Measurements from ENCODE around the gene APBB2. TPM values are rescaled to one million over a fixed set of nuclear protein-coding genes. Genes with fewer than 3 reads are reported as not detected.

Gene APBB2
- total RNA-seq, 2 donors from 2014 or later: 17.4 to 56.6 TPM

DNA sequence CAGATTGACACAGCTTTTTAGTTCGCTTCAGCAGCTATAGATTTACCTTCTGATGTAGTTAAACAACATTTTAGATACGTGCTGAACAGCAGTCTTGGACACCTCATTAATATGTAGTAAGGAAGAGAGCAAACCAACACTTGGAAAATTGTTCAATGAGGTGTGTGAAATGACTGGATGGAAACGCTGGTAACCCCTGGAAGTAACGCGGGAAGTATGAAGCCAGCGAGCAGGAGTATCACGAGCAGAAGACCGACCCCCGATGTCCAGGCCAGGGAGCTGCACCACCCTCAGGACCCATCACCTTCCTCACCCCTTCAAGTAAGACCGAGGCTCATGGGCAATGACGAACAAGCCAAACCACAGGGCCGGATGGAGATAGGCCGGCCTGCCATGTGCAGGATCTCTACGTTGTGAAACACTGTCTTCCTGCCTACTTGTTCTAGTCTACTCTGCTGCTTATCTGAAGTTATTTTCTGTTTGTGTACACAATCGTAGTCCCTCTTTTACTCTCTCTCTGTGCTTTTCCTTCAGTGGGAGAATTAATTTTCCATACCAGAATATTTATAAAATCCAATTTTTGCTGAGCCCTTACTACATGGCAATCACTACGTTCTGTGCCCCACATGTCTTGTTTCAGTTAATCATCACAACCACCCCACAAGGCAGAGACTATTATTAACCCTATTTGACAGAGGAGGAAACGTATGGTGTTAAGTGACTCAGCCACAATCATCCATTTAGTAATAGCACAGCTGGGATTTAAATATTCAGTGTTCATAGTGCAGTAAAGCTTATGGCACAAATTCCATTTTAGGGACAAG lies 221.7 kb downstream of the APBB2 start:
- H3K27ac ChIP-seq: no peak overlapping the region
- H3K9me3 ChIP-seq: no peaks in the 10 kb centered on the region
- WGBS: 73% methylated on average over 17 of the region's 17 CpGs
- TF ChIP-seq, protein P1, sequence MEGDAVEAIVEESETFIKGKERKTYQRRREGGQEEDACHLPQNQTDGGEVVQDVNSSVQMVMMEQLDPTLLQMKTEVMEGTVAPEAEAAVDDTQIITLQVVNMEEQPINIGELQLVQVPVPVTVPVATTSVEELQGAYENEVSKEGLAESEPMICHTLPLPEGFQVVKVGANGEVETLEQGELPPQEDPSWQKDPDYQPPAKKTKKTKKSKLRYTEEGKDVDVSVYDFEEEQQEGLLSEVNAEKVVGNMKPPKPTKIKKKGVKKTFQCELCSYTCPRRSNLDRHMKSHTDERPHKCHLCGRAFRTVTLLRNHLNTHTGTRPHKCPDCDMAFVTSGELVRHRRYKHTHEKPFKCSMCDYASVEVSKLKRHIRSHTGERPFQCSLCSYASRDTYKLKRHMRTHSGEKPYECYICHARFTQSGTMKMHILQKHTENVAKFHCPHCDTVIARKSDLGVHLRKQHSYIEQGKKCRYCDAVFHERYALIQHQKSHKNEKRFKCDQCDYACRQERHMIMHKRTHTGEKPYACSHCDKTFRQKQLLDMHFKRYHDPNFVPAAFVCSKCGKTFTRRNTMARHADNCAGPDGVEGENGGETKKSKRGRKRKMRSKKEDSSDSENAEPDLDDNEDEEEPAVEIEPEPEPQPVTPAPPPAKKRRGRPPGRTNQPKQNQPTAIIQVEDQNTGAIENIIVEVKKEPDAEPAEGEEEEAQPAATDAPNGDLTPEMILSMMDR (IDR thresholded peaks at IDR 0.05): no peak
- TF ChIP-seq POLR2AphosphoS5 (IDR thresholded peaks at IDR 0.05): no peak
- TF ChIP-seq POLR2A (IDR thresholded peaks at IDR 0.05): no peak
- no peaks in the 10 kb centered on the region for H3K36me3 ChIP-seq
- H3K4me1 ChIP-seq (replicated peaks): no peaks in the 10 kb centered on the region
- no peaks in the 10 kb centered on the region for H3K27me3 ChIP-seq (replicated peaks; ENCODE audit: insufficient read depth)
- no peak overlapping the region for H3K4me3 ChIP-seq
- intact Hi-C loops (cut with DNase I): no loop called here
- DNase-seq (ENCODE audit: low spot score): no peak

DNA sequence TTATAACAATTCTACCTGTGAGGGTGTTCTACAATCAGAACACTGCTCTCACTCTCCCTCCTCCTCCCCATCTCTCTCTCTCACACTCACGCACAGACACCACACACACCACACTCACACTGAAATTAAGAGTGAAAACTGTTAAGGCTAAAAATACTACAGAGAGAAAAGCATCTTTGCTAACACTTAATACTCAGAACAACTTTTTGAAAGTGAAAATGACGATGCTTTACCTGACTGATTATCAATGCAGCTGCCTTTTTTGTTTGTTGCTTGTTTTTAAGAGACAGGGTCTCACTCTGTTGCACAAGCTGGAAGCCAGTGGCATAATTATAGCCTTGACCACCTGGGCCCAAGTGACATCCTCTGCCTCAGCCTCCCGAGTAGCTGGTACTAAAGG lies 222.4 kb downstream of the APBB2 start:
- H3K27ac ChIP-seq: no peak overlapping the region
- DNase-seq (ENCODE audit: low spot score): no peak
- no peaks in the 10 kb centered on the region for H3K9me3 ChIP-seq
- no peaks in the 10 kb centered on the region for H3K4me1 ChIP-seq (replicated peaks)
- WGBS: 86% methylated on average over 3 of the region's 3 CpGs
- H3K27me3 ChIP-seq (replicated peaks; ENCODE audit: insufficient read depth): no peaks in the 10 kb centered on the region
- H3K4me3 ChIP-seq: no peak overlapping the region
- H3K36me3 ChIP-seq: no peaks in the 10 kb centered on the region
- intact Hi-C loops (cut with DNase I): no loop called here
- no peak for TF ChIP-seq POLR2A (IDR thresholded peaks at IDR 0.05)

DNA sequence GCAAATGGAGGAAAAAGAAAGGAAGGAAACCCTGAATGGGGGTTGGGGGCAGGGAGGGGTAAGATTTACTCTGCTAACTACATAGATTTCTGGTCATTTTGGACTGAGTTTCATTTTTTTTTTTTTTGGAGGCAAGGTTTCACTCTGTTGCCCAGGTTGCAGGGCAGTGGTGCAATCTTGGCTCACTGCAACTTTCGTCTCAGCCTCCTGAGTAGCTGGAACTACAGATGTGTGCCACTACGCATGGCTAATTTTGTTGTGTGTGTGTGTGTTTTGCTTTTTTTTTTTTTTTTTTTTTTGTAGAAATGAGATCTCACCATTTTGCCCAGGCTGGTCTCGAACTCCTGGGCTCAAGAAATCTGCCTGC lies 223.5 kb downstream of the APBB2 start:
- H3K27ac ChIP-seq: no peak overlapping the region
- TF ChIP-seq, protein P1 (IDR thresholded peaks at IDR 0.05): no peak
- TF ChIP-seq POLR2A (IDR thresholded peaks at IDR 0.05): no peak
- no peak for DNase-seq (ENCODE audit: low spot score)
- H3K9me3 ChIP-seq: no peaks in the 10 kb centered on the region
- 97% methylated on average over 3 of the region's 3 CpGs for WGBS
- no peak overlapping the region for H3K4me3 ChIP-seq
- intact Hi-C loops (cut with DNase I): no loop called here
- no peaks in the 10 kb centered on the region for H3K27me3 ChIP-seq (replicated peaks; ENCODE audit: insufficient read depth)
- H3K4me1 ChIP-seq (replicated peaks): no peaks in the 10 kb centered on the region
- no peaks in the 10 kb centered on the region for H3K36me3 ChIP-seq

DNA sequence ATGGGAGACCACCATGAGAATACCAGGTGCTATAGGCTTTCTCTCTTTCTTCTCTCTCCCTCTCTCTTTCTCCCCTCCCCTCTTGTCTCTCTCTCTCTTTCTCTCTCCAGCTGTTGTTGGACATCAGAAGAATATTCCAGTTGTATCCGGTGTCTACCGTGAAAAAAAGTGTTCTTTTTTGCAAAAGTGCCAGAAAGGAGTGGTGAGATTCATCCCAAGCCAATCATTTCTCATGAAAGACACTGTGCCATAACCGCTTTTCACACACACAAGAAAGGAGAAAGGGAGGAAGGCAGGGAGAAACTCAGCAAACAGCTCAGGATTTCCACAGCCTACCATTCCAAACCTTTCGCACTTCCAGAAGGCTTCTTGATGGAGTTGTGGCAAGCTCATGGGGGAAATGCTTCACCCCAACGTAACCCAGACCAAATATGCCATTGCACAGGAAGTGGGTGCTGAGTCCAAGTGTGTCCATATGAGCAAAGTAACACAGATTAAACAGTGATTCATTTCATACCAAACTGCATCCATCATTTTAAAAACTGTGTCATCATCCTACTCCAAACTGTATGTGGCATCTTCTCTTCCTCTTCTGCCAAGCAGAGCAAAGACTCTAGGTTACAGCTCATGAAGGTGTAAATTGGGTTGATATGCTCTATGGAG lies 224.0 kb downstream of the APBB2 start:
- Histone ChIP-seq H3K9me3 (no peaks in the 10 kb centered on the region), H3K36me3 (no peaks in the 10 kb centered on the region), H3K27me3 (replicated peaks; ENCODE audit: insufficient read depth) (no peaks in the 10 kb centered on the region), H3K27ac (no peak overlapping the region), H3K4me3 (no peak overlapping the region), H3K4me1 (replicated peaks) (no peaks in the 10 kb centered on the region)
- TF ChIP-seq, protein P1 (IDR thresholded peaks at IDR 0.05): no peak
- TF ChIP-seq POLR2AphosphoS5 (IDR thresholded peaks at IDR 0.05) (no peak), POLR2A (IDR thresholded peaks at IDR 0.05) (no peak)
- 86% methylated on average over 5 of the region's 5 CpGs for WGBS
- intact Hi-C loops (cut with DNase I): no loop called here
- no peak for DNase-seq (ENCODE audit: low spot score)

DNA sequence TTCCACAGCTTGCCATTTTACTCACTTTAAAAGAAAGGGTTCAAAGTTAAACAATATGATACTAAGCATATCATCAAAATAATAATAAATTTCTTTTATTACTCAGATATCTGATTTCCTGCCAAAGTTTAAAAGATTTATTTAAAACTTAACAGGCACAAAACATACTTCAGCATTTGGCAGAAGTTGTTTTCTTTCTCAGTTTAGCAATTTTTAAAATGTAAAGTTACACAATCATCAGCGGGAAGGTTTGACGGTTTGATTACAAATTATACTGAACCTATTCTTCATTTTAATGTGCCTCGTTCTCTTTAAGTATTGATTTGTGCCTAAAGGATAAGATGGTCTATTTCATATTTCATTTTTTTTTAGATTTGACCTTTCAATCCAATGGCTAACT lies 227.2 kb downstream of the APBB2 start:
- WGBS: 30% methylated on average over 3 of the region's 3 CpGs
- intact Hi-C loops (cut with DNase I): no loop called here
- H3K4me1 ChIP-seq (replicated peaks): no peaks in the 10 kb centered on the region
- TF ChIP-seq POLR2AphosphoS5 (IDR thresholded peaks at IDR 0.05): no peak
- TF ChIP-seq, protein P1 (IDR thresholded peaks at IDR 0.05): no peak
- no peak for TF ChIP-seq POLR2A (IDR thresholded peaks at IDR 0.05)
- DNase-seq (ENCODE audit: low spot score): no peak
- no peaks in the 10 kb centered on the region for H3K27me3 ChIP-seq (replicated peaks; ENCODE audit: insufficient read depth)
- H3K4me3 ChIP-seq: no peak overlapping the region
- no peak overlapping the region for H3K27ac ChIP-seq
- H3K9me3 ChIP-seq: no peaks in the 10 kb centered on the region
- H3K36me3 ChIP-seq: no peaks in the 10 kb centered on the region

Measured in prostate gland (tissue), 2 donors.